ENCODE results near the gene FBP1.

Gene FBP1

DNA sequence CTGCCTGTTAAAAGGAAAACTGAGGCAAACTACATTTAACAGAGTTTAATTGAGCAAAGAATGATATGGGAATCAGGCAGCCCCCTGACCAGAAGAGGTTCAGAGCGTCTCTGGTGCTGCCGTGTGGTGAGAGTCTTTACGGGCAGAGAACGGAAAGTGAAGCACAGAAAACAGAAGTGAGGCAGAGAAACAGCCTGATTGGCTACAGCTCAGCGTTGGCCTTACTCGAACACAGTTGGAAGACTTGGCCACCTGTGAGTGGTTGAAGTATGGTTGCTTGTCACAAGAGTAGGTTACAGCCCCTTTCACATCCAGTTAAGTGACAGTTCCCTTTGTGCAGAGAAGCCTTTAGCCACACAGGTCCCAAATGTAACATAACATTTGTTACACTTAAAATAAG, 16.9 kb upstream of the FBP1 start:
- no peak for DNase-seq (ENCODE audit: low spot score)

DNA sequence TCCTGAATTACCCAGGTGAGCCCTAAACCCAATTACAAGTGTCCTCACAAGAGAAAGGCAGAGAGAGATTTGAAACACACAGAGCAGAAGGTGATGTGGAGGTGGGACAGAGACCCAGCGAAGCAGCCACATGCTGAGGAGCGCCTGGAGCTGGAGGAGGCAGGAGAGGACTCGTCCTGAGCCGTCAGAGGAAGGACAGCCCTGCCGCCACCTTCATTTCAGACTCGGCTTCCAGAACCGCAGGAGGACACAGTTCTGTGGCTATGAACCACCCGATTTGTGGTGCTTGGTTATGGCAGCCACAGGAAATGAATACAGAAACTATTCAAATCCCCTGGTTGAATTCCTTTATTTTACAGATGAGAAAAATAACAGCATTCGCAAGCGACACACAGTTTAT, 16.4 kb upstream of the FBP1 start:
- no peak for DNase-seq (ENCODE audit: low spot score)

- DNase-seq (ENCODE audit: low spot score) = no peak
Observed at GRCh38 chr9:94654165-94654894, 15.0 kb upstream of the FBP1 start.

DNA sequence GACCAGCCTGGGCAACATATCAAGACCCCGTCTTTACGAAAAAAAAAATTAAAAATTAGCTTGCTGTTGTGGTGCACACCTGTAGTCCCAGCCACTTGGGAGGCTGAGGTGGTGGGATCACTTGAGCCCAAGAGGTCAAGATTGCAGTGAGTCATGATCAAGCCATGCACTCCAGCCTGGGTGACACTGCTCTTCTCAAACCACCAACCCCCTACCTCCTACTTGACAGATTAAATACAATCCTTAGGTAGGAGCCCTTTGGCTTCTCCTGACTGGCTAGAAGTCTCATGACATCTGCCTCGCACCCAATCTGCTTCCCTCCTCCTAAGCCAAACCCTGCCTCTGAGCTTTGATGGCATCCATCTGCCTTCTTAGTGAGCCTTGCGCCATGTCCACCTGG, 11.6 kb upstream of the FBP1 start:
- no peak for DNase-seq (ENCODE audit: low spot score)

- no peak for DNase-seq (ENCODE audit: low spot score)
Observed at GRCh38 chr9:94649100-94649819, 9.9 kb upstream of the FBP1 start.

GRCh38 chr9:94648185-94648584, 8.9 kb upstream of the FBP1 start:
- DNase-seq (ENCODE audit: low spot score) = no peak

DNA sequence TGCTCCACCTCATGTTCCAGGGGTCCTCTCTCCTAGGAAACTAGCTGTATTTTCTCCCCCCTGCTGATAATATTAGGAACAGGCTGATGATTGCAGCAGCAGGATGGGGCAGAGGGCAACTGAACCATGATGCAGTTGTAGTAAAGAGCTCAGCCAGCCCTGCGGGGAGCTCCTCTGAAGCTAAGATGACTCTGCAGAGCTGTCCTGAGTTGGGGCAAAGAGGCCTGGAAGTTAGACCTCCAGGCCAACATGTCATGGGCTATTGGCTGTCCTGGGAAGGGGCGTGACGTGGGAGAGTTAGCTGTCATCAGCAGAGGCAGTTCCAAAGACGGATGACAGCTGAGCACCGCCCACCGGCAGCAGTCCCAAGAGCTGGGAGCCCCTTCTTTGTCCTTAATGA, 6.6 kb upstream of the FBP1 start:
- DNase-seq (ENCODE audit: low spot score) = no peak

- DNase-seq (ENCODE audit: low spot score) = no peak
Observed at GRCh38 chr9:94644543-94644942, 5.2 kb upstream of the FBP1 start.

GRCh38 chr9:94643741-94644140, 4.4 kb upstream of the FBP1 start:
- no peak for DNase-seq (ENCODE audit: low spot score)

- no peak for DNase-seq (ENCODE audit: low spot score)
Observed at GRCh38 chr9:94643176-94643575, 3.9 kb upstream of the FBP1 start.

GRCh38 chr9:94642501-94642900, 3.2 kb upstream of the FBP1 start:
- DNase-seq (ENCODE audit: low spot score) = no peak

GRCh38 chr9:94639999-94640376, 670 bp upstream of the FBP1 start:
- no peak for DNase-seq (ENCODE audit: low spot score)

- no peak for DNase-seq (ENCODE audit: low spot score)
Observed at GRCh38 chr9:94638335-94639060, 820 bp downstream of the FBP1 start.

GRCh38 chr9:94632737-94633136, 6.6 kb downstream of the FBP1 start:
- DNase-seq (ENCODE audit: low spot score) = no peak

- DNase-seq (ENCODE audit: low spot score) = no peak
Observed at GRCh38 chr9:94631599-94631998, 7.7 kb downstream of the FBP1 start.

- no peak for DNase-seq (ENCODE audit: low spot score)
Observed at GRCh38 chr9:94630833-94631232, 8.5 kb downstream of the FBP1 start.

DNA sequence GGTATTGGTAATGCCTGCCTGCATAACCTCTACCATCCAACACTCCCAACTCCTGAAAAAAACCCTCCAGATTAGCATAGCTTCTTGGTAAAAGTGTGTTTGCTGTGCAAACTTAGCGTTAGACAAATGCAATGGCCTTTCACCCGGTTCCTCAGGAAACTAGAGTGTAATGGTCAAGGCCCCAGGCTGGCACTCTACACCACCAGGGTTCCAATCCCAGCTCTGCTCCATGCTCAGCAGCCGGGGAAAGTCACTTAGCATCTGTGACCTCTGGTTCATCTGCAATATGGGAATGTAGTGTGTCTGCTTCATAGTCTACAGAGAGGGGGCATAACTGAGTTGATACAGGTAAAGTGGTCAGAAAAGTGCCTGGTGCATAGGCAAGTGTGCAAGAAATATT, 9.0 kb downstream of the FBP1 start:
- no peak for DNase-seq (ENCODE audit: low spot score)

GRCh38 chr9:94627287-94627686, 12.0 kb downstream of the FBP1 start:
- DNase-seq (ENCODE audit: low spot score) = no peak

- no peak for DNase-seq (ENCODE audit: low spot score)
Observed at GRCh38 chr9:94625835-94626234, 13.5 kb downstream of the FBP1 start.

- no peak for DNase-seq (ENCODE audit: low spot score)
Observed at GRCh38 chr9:94624629-94625028, 14.7 kb downstream of the FBP1 start.

DNA sequence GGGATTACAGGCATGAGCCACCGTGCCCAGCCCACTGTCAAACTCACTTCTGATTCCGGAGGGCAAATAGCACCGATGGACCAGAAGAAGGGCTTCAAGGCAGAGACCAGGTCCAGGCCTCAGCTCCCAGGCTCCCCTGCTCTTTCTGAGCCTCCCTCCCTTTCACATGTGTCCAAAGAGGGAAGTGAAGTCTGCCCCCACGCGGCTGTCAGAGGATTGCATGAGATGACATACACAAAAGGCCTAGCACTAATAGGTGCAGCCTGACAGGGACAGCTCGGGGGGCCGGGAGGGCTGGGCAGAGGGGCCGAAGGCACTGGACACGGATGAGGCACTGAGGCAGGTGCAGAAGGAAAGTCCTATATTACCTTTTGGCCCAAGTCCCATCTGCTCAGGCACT, 16.1 kb downstream of the FBP1 start:
- DNase-seq (ENCODE audit: low spot score) = no peak

- no peak for DNase-seq (ENCODE audit: low spot score)
Observed at GRCh38 chr9:94622087-94622800, 17.1 kb downstream of the FBP1 start.

DNA sequence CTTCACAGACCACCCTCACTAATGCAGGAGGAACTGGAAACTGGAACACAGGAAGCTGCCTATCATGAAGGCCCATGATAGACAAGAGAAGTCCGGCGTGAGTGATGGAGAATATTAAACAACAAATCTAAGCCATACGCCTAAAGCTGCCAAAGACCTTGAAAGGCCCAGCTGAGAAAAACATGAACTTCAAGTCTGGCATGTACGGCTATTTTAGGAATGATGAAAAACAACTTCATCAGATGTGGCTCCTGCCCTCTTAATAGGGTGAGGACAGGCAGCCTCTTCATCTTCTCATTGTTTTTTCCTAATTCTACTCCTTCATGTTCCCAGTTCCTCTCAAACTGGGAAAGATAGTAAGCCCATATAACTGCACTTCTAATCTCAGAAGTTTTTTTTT, 20.3 kb downstream of the FBP1 start:
- DNase-seq (ENCODE audit: low spot score) = no peak
